SKM-1 (cell line): Measurements from ENCODE around the gene SCAF4.
"Not testable (repeated sequence)": the region's sequence is repeated elsewhere in the genome, so short reads cannot be mapped to it uniquely, and the experiment has no call there.

Source experiments
- DNase-seq: peaks from one replicate; lab custom pipeline; 2025; ENCODE audit not compliant: unreplicated experiment; lab: John Stamatoyannopoulos, UW

Gene SCAF4

DNA sequence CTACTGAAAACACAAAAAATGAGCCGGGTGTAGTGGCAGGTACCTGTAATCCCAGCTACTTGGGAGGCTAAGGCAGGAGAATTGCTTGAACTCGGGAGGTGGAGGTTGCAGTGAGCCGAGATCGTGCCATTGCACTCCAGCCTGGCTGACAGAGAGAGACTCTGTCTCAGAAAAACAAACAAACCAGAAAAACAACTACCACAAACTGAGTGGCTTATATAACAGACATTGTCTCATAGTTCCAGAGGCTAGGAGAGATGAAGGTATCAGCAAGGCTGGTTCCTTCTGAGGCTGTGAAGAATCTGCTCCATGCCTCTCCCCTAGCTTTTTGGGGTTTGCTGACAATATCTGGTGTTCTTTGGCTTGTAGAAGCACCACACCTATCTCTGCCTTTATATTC is 80.4 kb downstream of the SCAF4 start:
- not testable (repeated sequence) for DNase-seq

DNA sequence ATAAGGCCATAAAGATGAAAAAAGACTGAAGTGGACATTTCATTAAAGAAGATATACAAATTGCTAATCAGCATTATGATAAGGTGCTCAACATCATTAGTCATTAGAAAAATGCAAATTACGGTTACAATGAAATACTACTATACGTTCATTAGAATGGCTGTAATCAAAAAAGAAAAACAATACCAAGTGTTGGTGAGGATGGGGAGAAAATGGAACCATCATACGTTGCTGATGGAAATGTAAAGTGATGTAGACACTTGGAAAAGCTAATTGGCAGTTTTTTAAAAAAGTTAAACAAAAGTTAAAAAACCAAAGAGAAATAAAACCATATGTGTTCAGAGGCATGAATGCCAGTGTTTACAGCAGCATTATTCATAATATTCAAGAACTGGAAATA is 81.0 kb downstream of the SCAF4 start:
- no peak for DNase-seq

DNA sequence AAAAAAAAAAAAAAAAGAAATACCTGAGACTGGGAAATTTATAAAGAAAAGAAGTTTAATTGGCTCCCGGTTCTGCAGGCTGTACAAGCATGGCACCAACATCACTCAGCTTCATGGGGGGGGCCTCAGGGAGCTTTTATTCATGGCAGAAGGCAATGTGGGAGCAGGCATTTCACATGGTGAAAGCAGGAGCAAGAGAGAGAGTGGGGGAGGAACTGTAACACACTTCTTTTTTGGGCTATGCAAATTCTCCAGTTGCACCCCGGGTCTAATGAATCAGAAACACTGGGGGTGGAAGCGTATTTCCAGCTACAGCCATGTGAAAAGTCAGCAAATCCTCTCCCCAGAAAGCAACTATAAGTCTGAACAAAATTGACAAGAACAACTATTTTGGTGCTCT is 84.3 kb downstream of the SCAF4 start:
- DNase-seq, result no peak

DNA sequence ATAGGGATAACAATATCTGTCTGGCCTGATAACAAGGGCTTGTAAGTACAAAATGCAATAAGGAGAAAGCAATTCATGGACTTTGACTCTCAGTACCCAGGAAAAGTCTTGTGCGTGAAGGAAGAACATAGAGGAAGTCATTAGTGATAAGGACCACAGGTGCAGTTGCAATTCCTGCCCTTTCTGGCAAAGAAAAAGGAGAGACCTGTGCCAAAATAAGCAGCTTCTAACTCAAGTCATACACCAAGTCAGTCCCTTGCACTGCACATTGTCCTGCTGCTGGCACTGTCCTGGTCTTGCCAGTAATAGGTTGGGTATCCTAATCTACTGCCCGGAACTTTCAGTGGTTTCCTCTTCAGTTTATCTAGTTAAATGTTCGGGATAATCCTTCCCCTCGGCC is 87.3 kb downstream of the SCAF4 start:
- no peak for DNase-seq

DNA sequence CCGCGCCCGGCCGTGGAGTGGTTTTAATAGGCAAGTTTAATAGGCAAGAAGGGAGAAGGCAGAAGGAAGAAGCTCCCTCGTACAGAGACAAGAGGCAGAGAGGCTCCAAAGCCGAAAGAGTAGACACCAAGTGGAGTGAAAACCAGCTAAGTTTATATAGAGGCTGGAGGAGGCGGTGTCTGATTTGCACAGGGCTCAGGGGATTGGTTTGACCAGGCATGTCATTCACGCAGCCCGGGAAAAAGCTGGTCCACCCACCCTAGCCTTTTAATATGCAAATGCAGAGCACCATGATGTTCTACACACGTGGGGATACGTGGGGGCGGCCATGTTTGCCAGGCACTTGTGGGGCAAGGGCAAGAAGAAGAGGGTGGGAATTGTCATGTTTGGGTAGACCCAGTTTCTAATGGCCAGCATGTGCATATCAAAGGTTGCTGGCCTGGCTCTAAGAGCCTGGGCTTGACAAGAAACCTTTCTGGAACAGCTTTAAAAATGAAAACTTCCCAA is 90.4 kb downstream of the SCAF4 start:
- no peak for DNase-seq

DNA sequence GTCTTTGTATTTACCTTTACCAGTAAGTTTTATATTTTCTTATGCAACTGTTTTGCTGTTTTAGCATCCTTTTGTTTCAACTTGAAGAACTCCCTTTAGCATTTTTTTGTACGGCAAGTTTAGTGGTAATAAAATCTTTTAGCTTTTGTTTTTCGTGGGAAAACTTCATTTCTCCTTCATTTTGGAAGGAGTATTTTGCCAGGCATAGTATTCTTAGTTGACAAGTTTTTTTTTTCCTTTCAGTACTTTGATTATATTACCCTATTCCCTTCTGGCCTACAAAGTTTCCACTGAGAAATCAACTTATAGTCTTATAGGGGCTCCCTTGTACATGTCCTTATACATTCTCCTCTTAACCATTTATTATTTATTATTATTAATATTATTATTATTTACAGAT is 95.0 kb downstream of the SCAF4 start:
- DNase-seq, result no peak

DNA sequence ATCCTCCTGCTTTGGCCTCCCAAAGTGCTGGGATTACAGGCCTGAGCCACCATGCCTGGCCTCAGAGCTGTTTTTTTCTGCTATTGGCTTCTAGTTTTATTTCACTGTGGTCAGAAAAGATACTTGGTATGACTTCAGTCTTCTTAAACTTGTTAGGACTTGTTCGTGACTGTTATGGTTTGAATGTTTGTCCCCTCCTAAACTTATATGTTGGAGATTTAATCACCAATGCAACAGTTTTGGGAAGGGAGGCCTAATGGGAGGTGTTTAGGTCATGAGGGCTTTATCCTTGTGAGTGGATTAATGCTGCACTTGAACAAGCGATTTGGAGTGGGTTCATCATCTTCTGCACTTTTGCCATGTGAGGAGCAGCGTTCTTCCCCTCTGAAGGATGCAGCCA is 96.9 kb downstream of the SCAF4 start:
- no peak for DNase-seq

DNA sequence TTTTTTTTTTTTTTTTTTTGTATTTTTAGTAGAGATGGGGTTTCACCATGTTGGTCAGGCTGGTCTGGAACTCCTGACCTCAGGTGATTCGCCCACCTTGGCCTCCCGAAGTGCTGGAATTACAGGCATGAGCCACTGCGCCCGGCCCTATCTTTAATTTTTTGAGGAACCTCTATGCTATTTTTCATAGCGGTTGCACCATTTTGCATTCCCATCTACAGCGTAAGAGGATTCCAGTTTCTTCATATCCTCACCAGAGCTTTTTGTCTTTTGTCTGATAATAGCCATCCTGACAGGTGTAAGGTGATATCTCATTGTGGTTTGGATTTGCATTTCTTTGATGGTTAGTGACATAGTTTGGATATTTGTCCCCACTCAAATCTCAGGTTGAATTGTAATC is 100.0 kb downstream of the SCAF4 start:
- not testable (repeated sequence) for DNase-seq

DNA sequence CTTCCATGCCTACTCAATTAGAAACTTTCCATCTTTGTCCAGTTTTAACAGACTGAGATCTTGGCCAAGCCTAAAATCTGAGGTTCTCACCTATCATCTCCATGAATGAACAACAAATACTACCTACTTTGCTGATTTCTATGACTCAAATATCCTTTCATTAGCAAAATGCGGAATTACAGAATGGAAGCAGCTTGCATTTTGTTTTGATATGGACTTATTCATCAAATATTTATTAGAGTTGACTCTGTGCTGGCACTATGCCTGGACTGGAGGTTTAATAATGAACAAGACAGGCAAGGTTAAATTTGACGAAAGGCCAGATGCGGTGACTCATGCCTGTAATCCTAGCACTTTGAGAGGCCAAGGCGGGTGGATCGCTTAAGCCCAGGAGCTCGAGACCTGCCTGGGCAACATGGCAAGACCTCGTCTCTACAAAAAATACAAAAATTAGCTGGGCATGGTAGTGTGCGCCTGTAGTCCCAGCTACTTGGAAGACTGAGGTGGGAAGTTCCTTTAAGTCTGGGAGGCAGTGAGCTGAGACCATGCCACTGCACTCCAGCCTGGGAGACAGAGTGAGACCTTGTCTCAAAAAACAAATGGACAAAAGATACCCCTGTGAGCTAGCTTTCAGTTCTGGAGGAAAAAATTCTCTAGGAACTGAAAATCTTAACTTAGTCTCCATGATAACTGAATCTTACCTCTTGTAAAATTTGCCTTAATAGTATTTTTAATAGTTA is 101.8 kb downstream of the SCAF4 start:
- DNase-seq, result no peak

DNA sequence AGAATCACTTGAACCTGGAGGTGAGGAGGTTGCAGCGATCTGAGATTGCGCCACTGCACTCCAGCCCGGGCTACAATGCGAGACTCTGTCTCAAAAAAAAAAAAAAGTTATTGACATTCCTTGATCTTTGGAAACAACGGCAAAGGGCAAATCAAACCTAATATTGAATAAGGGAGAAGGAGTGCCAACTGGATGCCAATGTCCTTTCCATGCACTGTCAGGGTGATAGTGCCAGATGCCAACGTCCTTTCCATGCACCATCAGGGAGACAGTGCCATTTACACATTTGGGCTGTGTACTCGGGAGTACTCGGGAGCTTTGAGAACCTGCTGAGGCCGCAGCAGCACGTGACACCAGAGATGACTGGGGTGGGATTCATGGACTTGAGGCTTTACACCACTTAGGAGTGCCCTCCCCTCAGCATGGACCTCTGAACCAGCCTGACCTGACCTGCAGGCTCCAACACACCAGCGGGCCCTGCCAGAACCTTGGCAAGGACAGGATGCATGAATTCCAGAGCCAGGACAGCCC is 106.9 kb downstream of the SCAF4 start:
- no peak for DNase-seq

DNA sequence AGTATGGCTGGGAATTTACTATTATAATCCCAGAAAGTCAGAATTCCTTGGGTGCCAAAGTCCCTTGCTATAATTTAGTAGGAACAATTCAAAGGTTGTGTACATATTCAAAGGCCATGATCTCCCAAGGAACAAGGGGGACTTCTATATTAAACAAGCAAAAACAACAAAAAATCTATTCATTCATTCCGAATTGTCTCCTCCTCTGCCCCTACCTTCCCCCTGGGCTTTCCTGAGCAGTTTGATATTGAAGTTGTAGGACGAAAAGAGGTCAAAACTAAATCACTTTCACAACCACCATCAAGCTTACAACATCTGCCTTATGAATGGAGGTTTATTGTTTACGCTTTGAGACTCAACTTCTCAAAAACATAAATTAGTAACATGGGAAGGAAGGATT is 107.7 kb downstream of the SCAF4 start:
- DNase-seq, result no peak

DNA sequence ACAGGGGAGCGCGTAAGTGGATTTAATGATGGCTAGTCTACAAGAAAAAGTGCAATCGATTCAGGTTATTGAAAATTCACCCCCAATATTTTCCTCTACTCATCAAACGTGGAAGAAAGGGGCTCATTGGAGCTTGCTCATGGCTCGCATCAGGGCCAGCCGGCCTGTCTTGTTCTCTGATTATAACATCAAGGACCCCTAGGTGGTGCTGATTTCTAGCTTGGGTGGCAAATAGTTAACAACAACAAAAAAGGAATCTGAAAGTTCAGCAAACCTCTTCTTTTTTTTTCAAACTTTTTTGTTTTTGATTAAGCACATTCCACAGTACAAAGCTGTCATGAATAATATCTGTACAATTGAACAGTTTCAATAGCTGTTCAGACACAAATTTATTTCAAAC is 108.3 kb downstream of the SCAF4 start:
- no peak for DNase-seq

DNA sequence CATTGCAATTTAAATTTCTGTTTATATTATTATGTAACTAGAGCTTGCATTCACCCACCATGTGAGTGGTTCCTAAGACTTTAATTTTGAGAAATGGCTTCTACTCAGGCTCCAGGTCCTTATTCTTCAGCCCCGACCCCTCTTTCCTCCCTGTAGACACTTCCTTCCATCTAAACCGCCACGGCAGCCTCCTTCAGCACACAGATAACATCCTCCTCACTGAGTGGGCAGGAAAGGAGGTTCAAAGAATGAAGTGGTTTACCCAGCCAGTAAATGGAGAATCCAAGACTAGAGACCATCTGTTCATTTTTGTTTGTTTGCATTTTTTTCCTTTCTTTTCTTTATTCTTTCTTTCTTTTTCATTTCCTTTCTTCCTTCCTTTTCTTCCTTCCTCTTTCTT is 109.5 kb downstream of the SCAF4 start:
- DNase-seq, result no peak
